ACC112 (cell line): ENCODE results near the gene HDAC11.
"Not testable (repeated sequence)": the region's sequence is repeated elsewhere in the genome, so short reads cannot be mapped to it uniquely, and the experiment has no call there.

ENCODE experiments used
- H2AFZ ChIP-seq: fragments of 200-600 bp; sonication (generic); one replicate; pipeline ENCODE4 v1.6.0; 2017; ENCODE audit warnings: antibody characterized with exemption, low read length; ENCODE audit not compliant: unreplicated experiment
- H3K27ac ChIP-seq: fragments of 200-600 bp; sonication (generic); 2 replicates; pipeline ENCODE4 v1.5.1; 2014; ENCODE audit warnings: low read depth, mild to moderate bottlenecking, antibody characterized with exemption, low read length, moderate library complexity
- H3K27me3 ChIP-seq: fragments of 200-600 bp; sonication (generic); 2 replicates; pipeline ENCODE4 v1.6.1; 2014; ENCODE audit warnings: mild to moderate bottlenecking, antibody characterized with exemption, low read length, moderate library complexity, mixed read lengths; ENCODE audit not compliant: insufficient read depth
- H3K36me3 ChIP-seq: fragments of 200-600 bp; sonication (generic); 2 replicates; pipeline ENCODE4 v1.6.1; 2016; ENCODE audit warnings: mild to moderate bottlenecking, antibody characterized with exemption, low read length, moderate library complexity, mixed read lengths; ENCODE audit not compliant: insufficient read depth
- H3K4me1 ChIP-seq: fragments of 200-600 bp; sonication (generic); one replicate; pipeline ENCODE4 v1.6.1; 2016; ENCODE audit warnings: low read length, mixed read lengths; ENCODE audit not compliant: insufficient read depth, unreplicated experiment, control insufficient read depth
- H3K4me3 ChIP-seq: fragments of 200-600 bp; sonication (generic); 2 replicates; pipeline ENCODE4 v1.5.1; 2014; ENCODE audit warnings: mild to moderate bottlenecking, low read depth, low read length
- H3K79me2 ChIP-seq: fragments of 200-600 bp; sonication (generic); one replicate; pipeline ENCODE4 v1.6.0; 2016; ENCODE audit warnings: low read length; ENCODE audit not compliant: control insufficient read depth, unreplicated experiment, insufficient read depth

The HDAC11 gene

DNA sequence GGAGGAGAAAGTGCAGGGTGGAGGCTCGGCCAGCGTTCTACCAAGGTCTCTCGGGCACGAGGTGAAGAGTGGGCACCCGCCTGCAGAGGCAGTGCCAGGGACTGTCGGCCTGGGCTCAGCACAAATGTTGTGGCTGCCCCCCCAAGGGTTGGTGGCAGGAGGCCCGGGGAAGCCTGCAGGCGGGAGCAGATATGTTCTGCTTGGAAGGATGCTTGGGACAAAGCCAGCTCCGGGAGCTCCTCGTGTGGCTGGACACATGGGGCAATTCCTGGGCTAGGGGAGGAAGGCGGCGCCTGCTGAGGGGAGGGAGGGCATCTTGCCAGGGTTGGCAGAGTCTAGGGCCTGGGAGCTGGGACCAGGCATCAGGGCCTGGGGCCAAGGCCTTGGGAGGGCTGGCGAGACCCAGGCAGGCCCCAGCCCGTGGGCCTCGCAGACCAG, 38.4 kb downstream of the HDAC11 start:
- H2AFZ ChIP-seq, result no peak overlapping the region
- H3K27me3 ChIP-seq, result no peaks in the 10 kb centered on the region
- no peak overlapping the region for H3K27ac ChIP-seq
- H3K4me1 ChIP-seq, result peaks cover 10% of the 10 kb centered on the region
- no peak overlapping the region for H3K4me3 ChIP-seq
- H3K36me3 ChIP-seq, result no peaks in the 10 kb centered on the region
- H3K79me2 ChIP-seq, result no peaks in the 10 kb centered on the region

DNA sequence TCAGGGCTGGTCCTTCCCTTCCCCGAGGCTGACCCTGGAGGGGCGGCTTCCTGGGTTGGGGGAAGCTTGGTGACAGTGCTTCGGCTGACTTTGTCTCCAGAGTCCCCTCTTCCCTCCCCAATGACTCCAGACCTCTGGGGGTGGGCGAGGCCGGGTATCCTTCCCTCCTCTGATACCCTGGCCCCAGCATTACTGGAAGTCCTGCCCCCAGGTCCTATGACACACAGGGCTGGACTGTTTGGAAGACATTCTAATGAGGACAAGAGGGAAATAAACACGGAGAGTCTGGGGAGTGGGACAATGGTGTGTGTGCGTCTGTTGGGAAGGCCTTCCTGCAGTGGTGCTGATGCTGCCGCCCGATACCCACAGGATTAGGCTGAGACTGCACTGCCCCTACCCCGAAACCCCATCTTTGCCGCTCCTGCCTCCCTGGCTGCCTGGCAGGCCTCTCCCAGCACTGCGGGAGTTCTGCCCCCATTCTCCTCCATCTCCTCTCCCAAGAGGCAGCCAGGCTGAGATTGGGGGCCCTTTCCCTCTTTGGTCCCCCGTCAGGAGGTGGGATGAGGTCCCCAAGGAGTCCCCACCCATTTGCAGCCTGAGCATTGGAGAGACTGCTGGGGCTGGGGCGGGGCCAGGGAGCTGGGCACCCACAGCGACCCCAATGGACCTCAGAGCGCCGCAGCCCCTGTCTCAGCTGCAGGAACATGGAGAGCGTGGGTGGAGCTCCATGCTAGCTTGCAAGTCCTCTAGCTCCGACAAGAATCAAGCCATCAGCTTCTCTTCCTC, 39.1 kb downstream of the HDAC11 start:
- H2AFZ ChIP-seq, result no peak overlapping the region
- no peak overlapping the region for H3K27ac ChIP-seq

DNA sequence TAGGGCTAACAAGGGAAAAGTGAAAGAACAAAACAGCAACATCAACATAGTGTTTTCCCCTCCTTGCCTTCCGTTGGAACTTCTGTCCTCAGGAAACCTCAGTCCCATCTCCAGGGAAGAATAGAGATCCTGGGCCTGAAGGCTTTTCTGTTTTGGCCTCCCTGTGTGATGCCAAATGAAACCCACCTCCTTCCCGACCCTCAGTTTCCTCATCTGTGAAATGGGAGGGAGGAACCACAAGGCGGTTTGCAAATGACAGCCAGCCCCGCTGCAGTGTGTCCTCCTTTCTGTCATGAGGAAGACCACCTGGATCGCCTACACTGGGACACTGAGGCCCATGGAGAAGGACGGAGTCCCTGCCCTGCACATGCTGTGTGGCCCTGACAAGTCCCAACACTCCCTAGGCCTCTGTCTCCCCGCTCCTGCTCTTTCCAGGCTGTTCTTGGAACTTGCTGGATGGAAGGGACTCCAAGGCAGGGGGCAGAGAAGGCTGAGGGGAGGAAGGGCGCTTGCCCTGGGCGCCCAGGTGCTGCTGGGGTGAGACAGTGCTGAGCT, 40.3 kb downstream of the HDAC11 start:
- H2AFZ ChIP-seq, result no peak overlapping the region
- H3K4me3 ChIP-seq, result no peak overlapping the region
- no peaks in the 10 kb centered on the region for H3K27me3 ChIP-seq
- H3K79me2 ChIP-seq, result no peaks in the 10 kb centered on the region
- no peak overlapping the region for H3K27ac ChIP-seq
- no peaks in the 10 kb centered on the region for H3K36me3 ChIP-seq
- peaks cover 9% of the 10 kb centered on the region for H3K4me1 ChIP-seq

More for the DNA sequence above, 39.1 kb downstream of the HDAC11 start:
- Histone ChIP-seq H3K27me3 (no peaks in the 10 kb centered on the region), H3K36me3 (no peaks in the 10 kb centered on the region), H3K4me3 (no peak overlapping the region), H3K79me2 (no peaks in the 10 kb centered on the region), H3K4me1 (peaks cover 9% of the 10 kb centered on the region)

DNA sequence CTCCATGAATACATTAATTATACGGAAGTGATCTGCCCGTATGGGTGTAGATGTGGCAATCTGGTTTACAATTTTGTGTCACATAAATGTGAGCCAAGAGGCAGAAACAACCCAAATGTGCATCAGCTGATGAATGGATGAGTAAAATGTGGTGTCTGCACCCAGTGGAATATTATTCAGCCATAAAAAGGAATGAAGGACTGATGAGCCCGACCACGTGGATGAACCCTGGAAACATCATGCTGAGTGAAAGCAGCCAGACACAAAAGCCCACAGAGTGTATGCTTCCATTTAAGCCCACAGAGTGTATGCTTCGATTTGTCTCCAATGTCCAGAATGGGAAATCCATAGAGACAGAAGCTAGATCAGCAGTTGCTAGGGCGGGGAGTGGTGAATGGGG, 41.2 kb downstream of the HDAC11 start:
- Histone ChIP-seq H3K79me2 (no peaks in the 10 kb centered on the region), H3K27me3 (no peaks in the 10 kb centered on the region), H3K27ac (no peak overlapping the region), H3K4me3 (no peak overlapping the region), H3K4me1 (peaks cover 9% of the 10 kb centered on the region), H3K36me3 (no peaks in the 10 kb centered on the region), H2AFZ (no peak overlapping the region)

DNA sequence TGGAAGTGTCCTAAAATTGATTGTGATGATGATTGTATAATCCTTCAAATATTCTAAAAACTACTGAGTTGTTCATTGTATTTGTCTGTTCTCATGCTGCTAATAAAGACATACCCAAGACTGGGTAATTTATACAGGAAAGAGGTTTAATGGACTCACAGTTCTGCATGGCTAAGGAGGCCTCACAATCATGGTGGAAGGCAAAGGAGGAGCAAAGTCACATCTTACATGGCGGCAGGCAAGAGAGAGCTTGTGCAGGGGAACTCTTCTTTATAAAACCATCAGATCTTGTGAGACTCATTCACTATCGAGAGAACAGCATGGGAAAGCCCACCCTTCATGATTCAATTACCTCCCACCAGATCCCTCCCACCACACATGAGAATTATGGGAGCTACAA, 41.6 kb downstream of the HDAC11 start:
- H3K4me3 ChIP-seq, H3K27me3 ChIP-seq, H3K27ac ChIP-seq, H3K79me2 ChIP-seq, H3K36me3 ChIP-seq, H3K4me1 ChIP-seq, H2AFZ ChIP-seq: not testable (repeated sequence)

DNA sequence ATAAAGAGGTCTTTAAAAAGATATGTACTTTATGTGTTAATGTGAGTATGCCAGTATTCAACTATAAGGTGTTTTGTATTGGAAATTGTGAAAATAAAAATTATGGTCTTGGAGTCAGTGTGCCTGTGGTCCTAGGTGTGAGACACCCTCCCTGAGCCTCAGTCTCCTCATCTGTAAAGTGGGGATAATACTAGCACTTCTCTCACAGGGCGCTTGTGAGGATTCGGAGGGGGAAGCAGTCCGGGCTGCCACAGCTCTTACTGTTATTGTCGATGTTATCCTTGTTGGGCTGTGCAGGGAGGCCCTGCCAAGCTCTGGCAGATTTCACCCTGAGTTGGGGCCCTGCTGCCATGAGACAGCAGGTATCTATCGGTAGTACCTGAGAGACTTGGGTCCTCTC, 42.1 kb downstream of the HDAC11 start:
- H3K4me1 ChIP-seq, result peaks cover 8% of the 10 kb centered on the region
- H3K79me2 ChIP-seq, result no peaks in the 10 kb centered on the region
- H3K4me3 ChIP-seq, result no peak overlapping the region
- H2AFZ ChIP-seq, result no peak overlapping the region
- H3K27me3 ChIP-seq, result no peaks in the 10 kb centered on the region
- no peak overlapping the region for H3K27ac ChIP-seq
- no peaks in the 10 kb centered on the region for H3K36me3 ChIP-seq

DNA sequence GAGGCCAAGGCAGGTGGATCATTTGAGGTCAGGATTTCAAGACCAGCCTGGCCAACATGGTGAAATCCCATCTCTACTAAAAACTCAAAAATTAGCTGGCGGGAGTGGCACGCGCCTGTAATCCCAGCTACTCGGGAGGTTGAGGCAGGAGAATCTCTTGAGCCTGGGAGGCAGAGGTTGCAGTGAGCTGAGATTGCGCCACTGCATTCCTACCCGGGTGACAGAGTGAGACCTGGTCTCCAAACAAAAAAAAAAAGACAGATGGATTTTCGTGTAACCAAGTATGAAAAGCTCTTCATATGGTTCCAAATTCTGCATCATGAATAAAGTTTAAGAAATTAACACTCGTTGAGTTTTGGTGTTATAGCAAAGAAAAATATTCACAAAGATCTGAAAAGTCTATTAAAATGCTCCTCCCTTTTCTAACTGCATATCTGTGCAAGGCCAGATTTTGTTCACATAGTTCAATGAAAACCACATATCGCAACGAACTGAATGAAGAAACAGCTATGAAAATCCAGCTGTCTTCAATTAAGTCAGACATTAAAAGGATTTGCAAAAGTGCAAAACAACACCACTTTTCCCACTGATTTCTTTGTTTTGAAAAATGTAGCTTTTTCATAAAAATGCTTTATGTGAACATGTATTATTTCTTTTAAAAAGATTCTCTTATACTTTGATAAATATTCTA, 45.0 kb downstream of the HDAC11 start:
- Histone ChIP-seq H3K4me1 (peaks cover 4% of the 10 kb centered on the region), H3K79me2 (no peaks in the 10 kb centered on the region), H3K27ac (no peak overlapping the region), H3K27me3 (no peaks in the 10 kb centered on the region), H2AFZ (no peak overlapping the region), H3K36me3 (no peaks in the 10 kb centered on the region), H3K4me3 (no peak overlapping the region)

DNA sequence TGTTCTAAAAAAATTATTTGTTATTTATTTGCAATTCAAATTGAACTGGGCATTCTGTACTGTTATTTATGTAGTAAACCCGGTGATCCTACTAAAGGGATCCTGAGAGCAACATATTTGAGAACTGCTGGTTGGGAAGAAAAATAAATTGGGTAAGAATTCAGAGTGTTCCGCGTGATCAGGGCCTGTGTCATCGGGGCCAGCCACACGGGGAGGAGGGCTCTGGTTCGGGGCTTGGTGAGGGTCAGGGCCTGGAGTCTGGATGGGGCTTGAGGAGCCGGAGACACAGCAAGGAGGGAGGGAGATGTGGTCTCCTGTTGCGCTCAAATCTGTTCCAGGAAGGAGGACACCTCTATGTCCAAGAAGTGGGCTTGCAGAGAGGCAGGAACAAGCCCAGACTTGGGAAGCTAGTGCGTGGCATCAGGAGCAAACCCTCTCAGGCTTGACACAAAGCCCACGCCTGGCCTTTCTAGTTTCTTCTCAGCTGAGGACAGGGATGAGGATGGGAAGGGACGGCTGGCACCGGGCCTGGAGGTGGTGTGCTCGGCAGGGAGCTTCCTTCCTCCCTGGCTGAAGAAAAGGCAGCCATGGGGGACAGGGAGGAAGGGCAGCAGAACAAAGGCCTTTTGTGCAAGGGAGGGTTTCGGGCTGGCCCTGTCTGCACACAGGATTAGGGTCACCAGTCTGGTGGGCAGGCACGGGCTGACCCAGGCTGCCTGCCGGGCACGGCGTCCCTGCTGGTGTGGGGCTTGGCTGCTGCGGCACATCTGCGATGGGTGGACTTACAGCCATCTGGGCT, 45.9 kb downstream of the HDAC11 start:
- no peaks in the 10 kb centered on the region for H3K79me2 ChIP-seq
- H3K27me3 ChIP-seq, result no peaks in the 10 kb centered on the region
- no peak overlapping the region for H3K4me3 ChIP-seq
- no peak overlapping the region for H2AFZ ChIP-seq
- no peak overlapping the region for H3K27ac ChIP-seq
- no peaks in the 10 kb centered on the region for H3K36me3 ChIP-seq
- H3K4me1 ChIP-seq, result peaks cover 4% of the 10 kb centered on the region

DNA sequence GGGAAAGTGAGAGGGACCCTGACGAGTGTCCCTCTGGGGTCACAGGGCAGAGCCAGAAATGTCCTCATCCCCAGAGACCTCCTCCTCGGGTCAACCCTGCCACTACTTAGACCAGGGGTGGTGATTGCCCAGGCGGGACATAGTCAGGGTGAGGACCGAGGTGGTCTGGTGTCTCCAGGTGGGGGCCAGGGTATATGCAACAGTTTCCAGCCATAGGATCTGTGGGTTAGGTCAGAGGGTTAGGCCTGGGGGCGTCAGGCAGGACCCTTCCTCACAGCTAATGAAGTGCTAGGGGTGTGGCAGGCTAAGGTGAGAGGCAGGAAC, 46.5 kb downstream of the HDAC11 start:
- Histone ChIP-seq H3K27me3 (no peaks in the 10 kb centered on the region), H3K4me3 (no peak overlapping the region), H3K27ac (no peak overlapping the region), H3K4me1 (peaks cover 4% of the 10 kb centered on the region), H2AFZ (no peak overlapping the region), H3K36me3 (no peaks in the 10 kb centered on the region), H3K79me2 (no peaks in the 10 kb centered on the region)

DNA sequence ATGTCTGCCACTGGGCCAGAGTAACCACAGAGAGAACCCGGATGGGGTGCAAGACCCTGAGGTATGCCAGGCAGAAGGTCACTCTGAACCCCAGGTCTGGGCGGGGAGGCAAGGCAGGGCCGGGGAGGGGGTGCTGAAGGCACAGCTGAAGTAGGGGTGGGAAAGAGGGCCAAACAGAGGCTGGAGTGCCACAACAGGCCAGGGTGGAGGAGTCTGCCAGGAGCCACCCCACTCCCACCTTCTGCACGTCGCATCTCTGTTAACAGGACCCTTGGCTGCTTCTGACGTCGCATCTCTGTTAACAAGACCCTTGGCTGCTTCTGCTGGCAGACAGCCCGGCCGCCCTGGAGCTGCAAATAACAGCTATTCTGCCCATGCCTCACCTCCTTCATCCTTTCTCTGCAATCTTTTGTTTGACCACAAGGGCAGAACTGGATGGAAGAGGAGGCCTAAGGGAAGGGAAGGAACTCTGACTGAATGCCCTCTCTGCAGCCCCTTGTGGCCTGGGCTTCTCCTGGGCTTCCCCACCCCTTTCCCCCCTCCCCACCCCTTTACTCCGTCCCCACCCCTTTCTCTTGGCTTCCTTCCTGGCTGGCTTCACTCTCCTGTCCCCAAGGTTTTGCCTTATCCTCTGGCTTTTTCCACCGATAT, 48.2 kb downstream of the HDAC11 start:
- no peaks in the 10 kb centered on the region for H3K36me3 ChIP-seq
- H3K27me3 ChIP-seq, result no peaks in the 10 kb centered on the region
- no peak overlapping the region for H2AFZ ChIP-seq
- no peaks in the 10 kb centered on the region for H3K79me2 ChIP-seq
- no peak overlapping the region for H3K4me3 ChIP-seq
- H3K27ac ChIP-seq, result no peak overlapping the region
- peaks cover 4% of the 10 kb centered on the region for H3K4me1 ChIP-seq
